Prostate gland (tissue), 2 donors: ENCODE data around the gene NIPAL1. TPM values are rescaled to one million over a fixed set of nuclear protein-coding genes. Genes with fewer than 3 reads are reported as not detected.

Experiments
- DNase-seq: peaks from one replicate; pipeline ENCODE4 v3.0.0-alpha.2; 2019; ENCODE audit warnings: low spot score
- H3K27ac ChIP-seq, 2 donors: fragments of 200-600 bp; sonication (generic); 2 replicates each; pipeline ENCODE4 v1.5.1; 2017 to 2019
- H3K27me3 ChIP-seq: fragments of 200-600 bp; sonication (generic); replicated peaks from 2 replicates; pipeline ENCODE4 v1.5.1; 2019; ENCODE audit not compliant: insufficient read depth
- H3K36me3 ChIP-seq, 2 donors: fragments of 200-600 bp; sonication (generic); 1 replicate in 1 of 2; 2 replicates in 1 of 2; pipeline versions ENCODE4 v1.5.1 to v1.8.1; 2017 to 2019
- H3K4me1 ChIP-seq: fragments of 200-600 bp; sonication (generic); replicated peaks from 2 replicates; pipeline ENCODE4 v1.5.1; 2019
- H3K4me3 ChIP-seq, 2 donors: fragments of 200-600 bp; sonication (generic); 2 replicates each; pipeline ENCODE4 v1.5.1; 2017 to 2019
- H3K9me3 ChIP-seq: fragments of 200-600 bp; sonication (generic); 2 replicates; pipeline ENCODE4 v1.5.1; 2017
- POLR2A ChIP-seq: fragments of 450-650 bp; IDR thresholded peaks from one replicate; pipeline ENCODE4 v1.6.1; 2016; ENCODE audit warnings: antibody characterized with exemption, mild to moderate bottlenecking
- POLR2AphosphoS5 ChIP-seq: sonication (generic); formaldehyde crosslinking; IDR thresholded peaks from one replicate; pipeline ENCODE4 v1.6.1; 2017; ENCODE audit warnings: antibody characterized with exemption
- WGBS: methylation state at CpG from one replicate; pipeline ENCODE4 v1.1.5; 2018; 5-methylcytosine and 5-hydroxymethylcytosine counted together
- intact Hi-C: fragments of 100-400 bp; cut with DNase I; formaldehyde crosslinking; loops from one replicate; pipeline ENCODE4 v1.14.2; 2022
- total RNA-seq, 2 donors: library from RNA; depleted of rRNA; stranded (reverse); fragments of >200 nt; gene quantifications; one replicate each; pipeline ENCODE4 v1.1.0, GENCODE V29; 2016
- TF ChIP-seq, protein P1 (sequence below), 4 experiments: fragments of 200-600 bp in 2 of 4; fragments of 450-650 bp in 2 of 4; sonication (generic) in 2 of 4; IDR thresholded peaks; 1 replicate in 3 of 4; 2 replicates in 1 of 4; pipeline ENCODE4 v1.5.1; 2016 to 2019; ENCODE audit warnings: antibody characterized with exemption in 4 of 4, mild to moderate bottlenecking in 2 of 4, moderate library complexity in 2 of 4

NIPAL1 gene
- total RNA-seq, 2 donors from 2014 or later = 5.4 to 5.6 TPM

DNA sequence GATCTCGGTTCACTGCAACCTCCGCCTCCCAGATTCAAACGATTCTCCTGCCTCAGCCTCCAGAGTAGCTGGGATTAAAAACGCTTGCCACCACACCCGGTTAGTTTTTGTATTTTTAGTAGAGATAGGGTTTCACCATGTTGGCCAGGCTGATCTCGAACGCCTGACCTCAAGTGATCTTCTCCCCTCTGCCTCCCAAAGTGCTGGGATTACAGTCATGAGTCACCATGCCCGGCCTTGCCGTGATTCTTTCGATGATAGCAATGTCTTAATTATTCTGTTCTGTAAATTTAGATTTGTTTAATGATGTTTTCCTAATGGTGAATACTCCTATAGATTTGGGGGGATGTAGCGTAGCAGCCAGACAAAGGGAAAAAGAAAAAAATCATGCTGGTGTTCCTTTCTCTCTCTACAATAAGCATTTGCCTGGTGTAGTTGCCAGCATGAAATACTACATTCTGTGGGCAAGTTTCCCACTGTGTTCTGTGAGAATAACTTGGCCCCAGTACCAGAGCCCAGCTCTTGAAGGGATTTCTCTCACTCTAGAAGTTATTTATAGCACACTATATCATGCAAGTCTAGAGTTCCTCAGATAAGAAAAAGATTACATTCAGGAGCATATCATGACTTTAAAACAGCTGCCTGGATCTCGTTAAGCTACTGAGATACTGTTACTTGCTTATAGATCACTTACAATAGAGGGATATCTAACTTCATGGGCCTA is 15.4 kb downstream of the NIPAL1 start:
- Histone ChIP-seq H3K9me3 (no peaks in the 10 kb centered on the region), H3K4me1 (no peaks in the 10 kb centered on the region), H3K27me3 (no peaks in the 10 kb centered on the region), H3K4me3 (no peak overlapping the region), H3K27ac (no peak overlapping the region), H3K36me3 (no peaks in the 10 kb centered on the region)
- 71% methylated on average over 12 of the region's 12 CpGs for WGBS
- DNase-seq = no peak
- TF ChIP-seq, protein P1, sequence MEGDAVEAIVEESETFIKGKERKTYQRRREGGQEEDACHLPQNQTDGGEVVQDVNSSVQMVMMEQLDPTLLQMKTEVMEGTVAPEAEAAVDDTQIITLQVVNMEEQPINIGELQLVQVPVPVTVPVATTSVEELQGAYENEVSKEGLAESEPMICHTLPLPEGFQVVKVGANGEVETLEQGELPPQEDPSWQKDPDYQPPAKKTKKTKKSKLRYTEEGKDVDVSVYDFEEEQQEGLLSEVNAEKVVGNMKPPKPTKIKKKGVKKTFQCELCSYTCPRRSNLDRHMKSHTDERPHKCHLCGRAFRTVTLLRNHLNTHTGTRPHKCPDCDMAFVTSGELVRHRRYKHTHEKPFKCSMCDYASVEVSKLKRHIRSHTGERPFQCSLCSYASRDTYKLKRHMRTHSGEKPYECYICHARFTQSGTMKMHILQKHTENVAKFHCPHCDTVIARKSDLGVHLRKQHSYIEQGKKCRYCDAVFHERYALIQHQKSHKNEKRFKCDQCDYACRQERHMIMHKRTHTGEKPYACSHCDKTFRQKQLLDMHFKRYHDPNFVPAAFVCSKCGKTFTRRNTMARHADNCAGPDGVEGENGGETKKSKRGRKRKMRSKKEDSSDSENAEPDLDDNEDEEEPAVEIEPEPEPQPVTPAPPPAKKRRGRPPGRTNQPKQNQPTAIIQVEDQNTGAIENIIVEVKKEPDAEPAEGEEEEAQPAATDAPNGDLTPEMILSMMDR (IDR thresholded peaks at IDR 0.05) = no peak
- TF ChIP-seq POLR2A (no peak), POLR2AphosphoS5 (no peak)
- intact Hi-C loops = no loop called here

DNA sequence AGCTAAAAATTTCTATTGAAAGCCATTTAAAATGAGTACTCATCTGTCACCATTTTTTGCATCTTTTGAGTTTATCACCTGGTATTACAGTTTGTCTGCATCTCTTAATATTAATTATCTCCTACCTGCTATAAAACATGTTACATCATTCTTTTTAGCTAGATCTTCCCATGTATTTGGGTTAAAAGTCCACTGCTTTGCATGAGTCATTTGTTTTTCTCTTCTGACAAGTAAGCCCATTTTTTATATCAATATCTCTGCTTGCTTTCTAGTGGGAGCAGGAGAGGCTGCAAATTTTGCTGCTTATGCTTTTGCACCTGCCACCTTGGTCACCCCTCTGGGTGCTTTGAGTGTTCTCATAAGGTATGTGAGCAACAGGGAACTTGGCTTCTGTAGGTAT is 16.1 kb downstream of the NIPAL1 start:
- Histone ChIP-seq H3K4me1 (no peaks in the 10 kb centered on the region), H3K27me3 (no peaks in the 10 kb centered on the region), H3K4me3 (no peak overlapping the region), H3K27ac (no peak overlapping the region), H3K36me3 (no peaks in the 10 kb centered on the region), H3K9me3 (no peaks in the 10 kb centered on the region)
- no peak for DNase-seq
- TF ChIP-seq POLR2AphosphoS5 (no peak), POLR2A (no peak)
- TF ChIP-seq, protein P1 (IDR thresholded peaks at IDR 0.05) = no peak
- intact Hi-C loops = no loop called here

DNA sequence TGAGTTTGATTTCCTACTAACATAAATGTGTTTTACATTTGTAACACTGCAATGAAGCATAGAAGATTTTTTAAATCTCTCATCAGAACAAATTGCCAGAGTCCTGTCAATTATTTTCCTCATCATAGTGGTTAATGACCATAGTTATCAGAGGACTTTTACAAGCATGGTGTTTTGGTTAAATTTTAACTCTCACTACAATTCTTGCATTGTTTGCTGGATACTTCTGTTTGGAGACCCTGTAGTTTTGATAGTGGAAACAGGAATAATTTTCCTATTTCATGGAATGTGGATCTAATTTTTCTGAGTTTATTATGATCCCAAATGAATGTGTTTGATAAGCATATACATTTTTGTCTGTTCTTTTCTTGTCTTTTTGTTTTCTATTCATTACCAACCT is 16.8 kb downstream of the NIPAL1 start:
- Histone ChIP-seq H3K4me3 (no peak overlapping the region), H3K27ac (no peak overlapping the region), H3K36me3 (no peaks in the 10 kb centered on the region), H3K27me3 (no peaks in the 10 kb centered on the region), H3K4me1 (no peaks in the 10 kb centered on the region), H3K9me3 (no peaks in the 10 kb centered on the region)
- intact Hi-C loops = no loop called here
- DNase-seq = no peak
- TF ChIP-seq, protein P1 (IDR thresholded peaks at IDR 0.05) = no peak
- TF ChIP-seq POLR2A = no peak
- TF ChIP-seq POLR2AphosphoS5 = no peak

DNA sequence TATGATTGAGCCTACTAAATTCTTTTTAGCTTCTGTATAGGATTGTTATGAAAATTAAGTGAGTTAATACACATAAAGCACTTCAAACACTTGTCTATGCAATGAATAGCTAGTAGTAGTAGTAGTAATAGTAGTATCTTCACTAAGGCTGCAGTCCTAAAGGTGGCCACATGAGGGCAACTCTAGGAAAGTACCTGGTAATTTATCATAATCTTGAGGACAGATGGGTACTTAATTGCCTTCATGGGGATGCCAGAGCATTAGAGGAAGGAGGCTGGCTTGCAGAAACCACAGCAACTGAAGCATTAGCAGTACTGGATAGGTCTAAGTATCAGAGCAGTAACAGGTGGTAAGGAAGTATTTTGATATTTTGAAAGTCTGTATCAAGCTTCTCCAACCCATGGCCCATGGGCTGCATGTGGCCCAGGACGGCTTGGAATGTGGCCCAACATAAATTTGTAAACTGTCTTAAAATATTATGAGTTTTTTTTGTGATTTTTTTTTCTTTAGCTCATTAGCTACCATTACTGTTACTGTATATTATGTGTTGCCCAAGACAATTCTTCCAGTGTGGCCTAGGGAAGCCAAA is 17.3 kb downstream of the NIPAL1 start:
- H3K4me1 ChIP-seq = no peaks in the 10 kb centered on the region
- no peak overlapping the region for H3K27ac ChIP-seq
- no peaks in the 10 kb centered on the region for H3K36me3 ChIP-seq
- H3K27me3 ChIP-seq = no peaks in the 10 kb centered on the region
- intact Hi-C loops = no loop called here
- no peak for TF ChIP-seq POLR2A
- TF ChIP-seq, protein P1 (IDR thresholded peaks at IDR 0.05) = peak in 2 of 4 experiments; percentile 42 to 48
- no peaks in the 10 kb centered on the region for H3K9me3 ChIP-seq
- WGBS = 91% methylated on average over 1 of the region's 1 CpG
- no peak overlapping the region for H3K4me3 ChIP-seq
- peak; percentile 20 for DNase-seq

DNA sequence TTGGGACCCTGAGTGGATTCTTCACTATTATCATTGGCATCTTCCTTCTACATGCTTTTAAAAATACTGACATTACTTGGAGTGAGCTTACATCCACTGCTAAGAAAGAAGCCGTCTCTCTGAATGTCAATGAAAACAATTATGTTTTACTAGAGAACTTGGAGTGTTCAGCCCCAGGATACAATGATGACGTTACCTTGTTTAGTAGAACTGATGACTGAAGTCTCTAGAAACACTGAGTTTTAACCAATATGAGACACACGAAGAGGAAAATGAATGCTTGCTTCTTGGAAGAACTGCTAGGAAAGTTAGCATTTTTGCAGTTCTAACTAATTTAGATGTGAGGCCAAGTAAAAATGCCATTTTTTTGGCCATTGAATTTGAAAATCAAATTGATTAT is 19.4 kb downstream of the NIPAL1 start:
- no peaks in the 10 kb centered on the region for H3K9me3 ChIP-seq
- intact Hi-C loops = no loop called here
- H3K27ac ChIP-seq = no peak overlapping the region
- H3K36me3 ChIP-seq = no peaks in the 10 kb centered on the region
- TF ChIP-seq POLR2A (no peak), POLR2AphosphoS5 (no peak)
- TF ChIP-seq, protein P1 (IDR thresholded peaks at IDR 0.05) = no peak
- H3K27me3 ChIP-seq = no peaks in the 10 kb centered on the region
- H3K4me1 ChIP-seq = no peaks in the 10 kb centered on the region
- WGBS = 79% methylated on average over 3 of the region's 3 CpGs
- H3K4me3 ChIP-seq = no peak overlapping the region
- no peak for DNase-seq
